ENCODE measurements around the gene CAV1.

The CAV1 gene

GRCh38 chr7:116569737-116570136 lies 44.9 kb downstream of the CAV1 start:
- TF ChIP-seq CTCF (IDR thresholded peaks at IDR 0.05; ENCODE audit: borderline replicate concordance, control extremely low read depth, extremely low read depth, insufficient read depth, missing control alignments), result no peak
- DNase-seq (ENCODE audit: low spot score), result no peak
- in situ Hi-C loops (cut with MboI; ENCODE audit: low sequenced_read_pairs, unreplicated experiment), result no loop called here

- no peak for DNase-seq (ENCODE audit: low spot score)
- in situ Hi-C loops (cut with MboI; ENCODE audit: low sequenced_read_pairs, unreplicated experiment), result no loop called here
- no peak for TF ChIP-seq CTCF (IDR thresholded peaks at IDR 0.05; ENCODE audit: borderline replicate concordance, control extremely low read depth, extremely low read depth, insufficient read depth, missing control alignments)
Measured at GRCh38 chr7:116570306-116570705, 45.5 kb downstream of the CAV1 start.

GRCh38 chr7:116571037-116571436 lies 46.2 kb downstream of the CAV1 start:
- DNase-seq (ENCODE audit: low spot score), result no peak
- in situ Hi-C loops (cut with MboI; ENCODE audit: low sequenced_read_pairs, unreplicated experiment), result no loop called here
- no peak for TF ChIP-seq CTCF (IDR thresholded peaks at IDR 0.05; ENCODE audit: borderline replicate concordance, control extremely low read depth, extremely low read depth, insufficient read depth, missing control alignments)

- in situ Hi-C loops (cut with MboI; ENCODE audit: low sequenced_read_pairs, unreplicated experiment), result no loop called here
- no peak for DNase-seq (ENCODE audit: low spot score)
- no peak for TF ChIP-seq CTCF (IDR thresholded peaks at IDR 0.05; ENCODE audit: borderline replicate concordance, control extremely low read depth, extremely low read depth, insufficient read depth, missing control alignments)
Measured at GRCh38 chr7:116571552-116571951, 46.7 kb downstream of the CAV1 start.

GRCh38 chr7:116572036-116572435 lies 47.2 kb downstream of the CAV1 start:
- in situ Hi-C loops (cut with MboI; ENCODE audit: low sequenced_read_pairs, unreplicated experiment), result no loop called here
- no peak for DNase-seq (ENCODE audit: low spot score)
- no peak for TF ChIP-seq CTCF (IDR thresholded peaks at IDR 0.05; ENCODE audit: borderline replicate concordance, control extremely low read depth, extremely low read depth, insufficient read depth, missing control alignments)

GRCh38 chr7:116573541-116573940 lies 48.7 kb downstream of the CAV1 start:
- in situ Hi-C loops (cut with MboI; ENCODE audit: low sequenced_read_pairs, unreplicated experiment), result no loop called here
- no peak for DNase-seq (ENCODE audit: low spot score)
- no peak for TF ChIP-seq CTCF (IDR thresholded peaks at IDR 0.05; ENCODE audit: borderline replicate concordance, control extremely low read depth, extremely low read depth, insufficient read depth, missing control alignments)

Measured in GM13976 (cell line).